Psoas muscle (tissue), 8 donors: ENCODE data around the gene GLP1R. TPM values are rescaled to one million over a fixed set of nuclear protein-coding genes. Genes with fewer than 3 reads are reported as not detected.

Experiments
- ATAC-seq, 4 donors: fragments of 200-7000 bp; cut with Tn5 transposase; one replicate each; pipeline ENCODE4 v1.9.1; 2020; ENCODE audit warnings: moderate library complexity in 3 of 4, mild to moderate bottlenecking in 2 of 4
- DNase-seq, 2 donors: peaks; one replicate each; pipeline ENCODE4 v3.0.0-alpha.2; 2020
- H3K27ac ChIP-seq: fragments of 200-600 bp; one replicate; pipeline ENCODE4 v1.8.0; 2022
- H3K27me3 ChIP-seq, 3 donors: fragments of 200-600 bp in 1 of 3; one replicate each; pipeline versions ENCODE4 v1.6.1 to v1.8.0; 2013 to 2022; ENCODE audit warnings: low read length in 2 of 3, mild to moderate bottlenecking in 2 of 3, moderate library complexity in 1 of 3; ENCODE audit not compliant: insufficient read depth in 3 of 3
- H3K36me3 ChIP-seq, 2 donors: fragments of 200-600 bp in 1 of 2; one replicate each; pipeline versions ENCODE4 v1.6.1 to v1.8.0; 2013 to 2022; ENCODE audit warnings: low read depth in 1 of 2, mild to moderate bottlenecking in 1 of 2, moderate library complexity in 1 of 2; ENCODE audit not compliant: insufficient read depth in 1 of 2
- H3K4me1 ChIP-seq: fragments of 200-600 bp; one replicate; pipeline ENCODE4 v1.8.0; 2022
- H3K4me3 ChIP-seq: fragments of 200-600 bp; one replicate; pipeline ENCODE4 v1.8.0; 2022; ENCODE audit warnings: mild to moderate bottlenecking
- H3K9me3 ChIP-seq: fragments of 200-600 bp; one replicate; pipeline ENCODE4 v1.8.0; 2022
- CTCF ChIP-seq: fragments of 200-600 bp; IDR thresholded peaks from one replicate; pipeline ENCODE4 v1.8.0; 2022; ENCODE audit warnings: antibody characterized with exemption
- WGBS, 3 donors: extraction: QIAGEN DNeasy Blood & Tissue Kit; methylation state at CpG; one replicate each; pipeline versions ENCODE4 v1.1.6 to v1.1.7; 2013; 5-methylcytosine and 5-hydroxymethylcytosine counted together
- intact Hi-C, 2 donors: fragments of 100-400 bp; cut with DNase I; formaldehyde crosslinking; loops; one replicate each; pipeline versions ENCODE4 v1.11.0 to v1.14.2; 2022
- polyA plus RNA-seq, 3 donors: library from polyadenylated mRNA; stranded (reverse); fragments of 200-250 nt; gene quantifications; one replicate each; pipeline ENCODE4 v1.2.3, GENCODE V29; 2013
- total RNA-seq, 4 donors: library from RNA; stranded (reverse); fragmentation: NEBNext Ultra II Directional in 2 of 4; extraction: Animal tissue kit (Norgen Biotek cat#: 25700) in 2 of 4; gene quantifications; one replicate each; pipeline versions ENCODE4 v1.2.1 to v1.2.4, GENCODE V29; 2021 to 2023
- donor health status: healthy with polysubstance abuse.
- donor health status: DM: no; HTN: no; CAD: no; lungs with moderate emphysema.
- donor health status: Bipolar disorder and iron deficiency.
- donor health status: healthy.
- donor health status: DM: yes; HTN: yes; CAD: no.
- donor health status: DM: no; HTN: no; CAD: no.
- donor health status: DM: no; HTN: no; CAD: no.
- donor health status: DM: yes; HTN: yes; CAD: no.

The GLP1R gene
- total and polyA plus RNA-seq, 7 donors: not detected

GRCh38 chr6:39017547-39017880 lies 31.1 kb upstream of the GLP1R start:
- no peaks in the 10 kb centered on the region for H3K36me3 ChIP-seq
- ATAC-seq (no peak), DNase-seq (no peak)
- 65 to 76% (median 72%) methylated on average over 4 of the region's 4 CpGs for WGBS, 3 donors
- H3K27ac ChIP-seq: no peak overlapping the region
- H3K27me3 ChIP-seq: peaks cover 0 to 18% (median 0%) of the 10 kb centered on the region in 3 donors
- H3K4me1 ChIP-seq: no peaks in the 10 kb centered on the region
- intact Hi-C loops: no loop called here
- no peak overlapping the region for H3K4me3 ChIP-seq
- no peaks in the 10 kb centered on the region for H3K9me3 ChIP-seq
- no peak for TF ChIP-seq CTCF

GRCh38 chr6:39018103-39018502 lies 30.5 kb upstream of the GLP1R start:
- no peak overlapping the region for H3K27ac ChIP-seq
- no peak overlapping the region for H3K4me3 ChIP-seq
- no peaks in the 10 kb centered on the region for H3K36me3 ChIP-seq
- no peaks in the 10 kb centered on the region for H3K9me3 ChIP-seq
- TF ChIP-seq CTCF: no peak
- WGBS, 3 donors: 59 to 63% (median 60%) methylated on average over 5 of the region's 5 CpGs
- no peaks in the 10 kb centered on the region for H3K4me1 ChIP-seq
- DNase-seq (no peak), ATAC-seq (no peak)
- intact Hi-C loops: no loop called here
- H3K27me3 ChIP-seq: peaks cover 0 to 18% (median 0%) of the 10 kb centered on the region in 3 donors

GRCh38 chr6:39020136-39020535 lies 28.4 kb upstream of the GLP1R start:
- H3K36me3 ChIP-seq: no peaks in the 10 kb centered on the region
- H3K27ac ChIP-seq: no peak overlapping the region
- no peaks in the 10 kb centered on the region for H3K9me3 ChIP-seq
- no peak overlapping the region for H3K4me3 ChIP-seq
- ATAC-seq (no peak), DNase-seq (no peak)
- H3K4me1 ChIP-seq: no peaks in the 10 kb centered on the region
- TF ChIP-seq CTCF: no peak
- 72 to 74% (median 73%) methylated on average over 2 of the region's 2 CpGs for WGBS, 3 donors
- intact Hi-C loops: no loop called here
- H3K27me3 ChIP-seq: peaks cover 0 to 18% (median 0%) of the 10 kb centered on the region in 3 donors

- Histone ChIP-seq H3K27ac (no peak overlapping the region), H3K4me1 (no peaks in the 10 kb centered on the region), H3K4me3 (no peak overlapping the region), H3K27me3 (peaks cover 0 to 18% (median 0%) of the 10 kb centered on the region in 3 donors), H3K9me3 (no peaks in the 10 kb centered on the region), H3K36me3 (no peaks in the 10 kb centered on the region)
- TF ChIP-seq CTCF: no peak
- intact Hi-C loops: no loop called here
- WGBS, 3 donors: 43 to 66% (median 57%) methylated on average over 2 of the region's 2 CpGs
- DNase-seq: no peak
- ATAC-seq: no peak
Observed at GRCh38 chr6:39021041-39021440, 27.5 kb upstream of the GLP1R start.

- TF ChIP-seq CTCF: no peak
- ATAC-seq: no peak
- no peaks in the 10 kb centered on the region for H3K9me3 ChIP-seq
- H3K4me3 ChIP-seq: no peak overlapping the region
- no peak for DNase-seq
- 54 to 67% (median 56%) methylated on average over 1 of the region's 1 CpG for WGBS, 3 donors
- no peaks in the 10 kb centered on the region for H3K36me3 ChIP-seq
- intact Hi-C loops: no loop called here
- no peak overlapping the region for H3K27ac ChIP-seq
- H3K27me3 ChIP-seq: peaks cover 0 to 18% (median 0%) of the 10 kb centered on the region in 3 donors
- no peaks in the 10 kb centered on the region for H3K4me1 ChIP-seq
Observed at GRCh38 chr6:39021779-39022178, 26.8 kb upstream of the GLP1R start.
